ENCODE measurements around the gene RPL13. TPM values are rescaled to one million over a fixed set of nuclear protein-coding genes. Genes with fewer than 3 reads are reported as not detected.

The RPL13 gene
- total and polyA plus RNA-seq, 2 of the 4 experiments (the other 2 are of a cell fraction): 2,098 to 3,527 TPM

- TF ChIP-seq RFX5 (IDR thresholded peaks at IDR 0.05; ENCODE audit: low read depth, low read length): no peak
- no peak for TF ChIP-seq CTCF (conservative IDR thresholded peaks at IDR 0.05; ENCODE audit: low read depth, low read length)
These were observed 2.6 kb upstream of the RPL13 start (continued) for GRCh38 chr16:89557690-89558490.

Measured in IMR-90 (cell line).